Left lobe of liver (tissue), 2 donors: Measurements from ENCODE around the gene ZEB2. TPM values are rescaled to one million over a fixed set of nuclear protein-coding genes. Genes with fewer than 3 reads are reported as not detected.
A peak's percentile ranks its signal among the peaks of the same experiment; 100 is the strongest.

ENCODE experiments used
- ATAC-seq: fragments of 200-7000 bp; cut with Tn5 transposase; one replicate; pipeline ENCODE4 v1.9.1; 2020; ENCODE audit warnings: mild to moderate bottlenecking, moderate library complexity
- DNase-seq: peaks from one replicate; pipeline ENCODE4 v3.0.0-alpha.2; 2020; ENCODE audit warnings: low spot score
- total RNA-seq: library from RNA; stranded (reverse); gene quantifications from one replicate; pipeline ENCODE4 v1.2.1, GENCODE V29; 2021
- donor health status: DM: no; HTN: no; CAD: no; lungs with moderate emphysema.
- donor health status: DM: no; HTN: yes; CAD: no.

The ZEB2 gene
- total RNA-seq, 1 donor from 2014 or later, result 19.3 TPM

GRCh38 chr2:144361742-144362141 lies 158.2 kb downstream of the ZEB2 start:
- ATAC-seq, result no peak
- no peak for DNase-seq

GRCh38 chr2:144359684-144360083 lies 160.2 kb downstream of the ZEB2 start:
- DNase-seq (no peak), ATAC-seq (no peak)

GRCh38 chr2:144358979-144359541 lies 160.9 kb downstream of the ZEB2 start:
- no peak for ATAC-seq
- no peak for DNase-seq

- no peak for DNase-seq
- no peak for ATAC-seq
Observed at GRCh38 chr2:144358374-144358964, 161.4 kb downstream of the ZEB2 start.

GRCh38 chr2:144357623-144358373 lies 162.1 kb downstream of the ZEB2 start:
- DNase-seq (no peak), ATAC-seq (no peak)

- ATAC-seq, result peak; percentile 25
Observed at GRCh38 chr2:144356402-144356801, 163.5 kb downstream of the ZEB2 start.

GRCh38 chr2:144354953-144355352 lies 165.0 kb downstream of the ZEB2 start:
- no peak for ATAC-seq

More at GRCh38 chr2:144356402-144356801, 163.5 kb downstream of the ZEB2 start:
- no peak for DNase-seq

GRCh38 chr2:144351687-144352086 lies 168.2 kb downstream of the ZEB2 start:
- ATAC-seq (no peak), DNase-seq (no peak)

More at GRCh38 chr2:144354953-144355352, 165.0 kb downstream of the ZEB2 start:
- no peak for DNase-seq

GRCh38 chr2:144350151-144350802 lies 169.6 kb downstream of the ZEB2 start:
- ATAC-seq, result peak; percentile 52
- DNase-seq, result no peak

- no peak for DNase-seq
- ATAC-seq, result no peak
Observed at GRCh38 chr2:144349674-144350073, 170.2 kb downstream of the ZEB2 start.

GRCh38 chr2:144348846-144349245 lies 171.1 kb downstream of the ZEB2 start:
- no peak for ATAC-seq

GRCh38 chr2:144346229-144346628 lies 173.7 kb downstream of the ZEB2 start:
- ATAC-seq, result no peak

More at GRCh38 chr2:144348846-144349245, 171.1 kb downstream of the ZEB2 start:
- no peak for DNase-seq

GRCh38 chr2:144343145-144343544 lies 176.8 kb downstream of the ZEB2 start:
- no peak for ATAC-seq
- no peak for DNase-seq

More at GRCh38 chr2:144346229-144346628, 173.7 kb downstream of the ZEB2 start:
- DNase-seq, result no peak

GRCh38 chr2:144341538-144341937 lies 178.4 kb downstream of the ZEB2 start:
- DNase-seq (no peak), ATAC-seq (no peak)

GRCh38 chr2:144339048-144339447 lies 180.9 kb downstream of the ZEB2 start:
- ATAC-seq, result no peak

GRCh38 chr2:144334551-144334950 lies 185.4 kb downstream of the ZEB2 start:
- ATAC-seq (no peak), DNase-seq (no peak)

More at GRCh38 chr2:144339048-144339447, 180.9 kb downstream of the ZEB2 start:
- DNase-seq, result no peak
